Measurements from ENCODE around the gene RRBP1.

Gene RRBP1

GRCh38 chr20:17589161-17589834, 92.7 kb downstream of the RRBP1 start:
- TF ChIP-seq CTCF (IDR thresholded peaks at IDR 0.05) = no peak

- no peak for TF ChIP-seq CTCF (IDR thresholded peaks at IDR 0.05)
These were observed 94.2 kb downstream of the RRBP1 start for GRCh38 chr20:17587824-17588223.

- TF ChIP-seq CTCF (IDR thresholded peaks at IDR 0.05) = no peak
These were observed 94.9 kb downstream of the RRBP1 start for GRCh38 chr20:17587148-17587547.

- no peak for TF ChIP-seq CTCF (IDR thresholded peaks at IDR 0.05)
These were observed 95.8 kb downstream of the RRBP1 start for GRCh38 chr20:17586250-17586649.

GRCh38 chr20:17584689-17585088, 97.4 kb downstream of the RRBP1 start:
- no peak for TF ChIP-seq CTCF (IDR thresholded peaks at IDR 0.05)

- no peak for TF ChIP-seq CTCF (IDR thresholded peaks at IDR 0.05)
These were observed 98.9 kb downstream of the RRBP1 start for GRCh38 chr20:17583126-17583525.

- TF ChIP-seq CTCF (IDR thresholded peaks at IDR 0.05) = no peak
These were observed 101.1 kb downstream of the RRBP1 start for GRCh38 chr20:17580895-17581294.
